HG02981 (cell line): Measurements from ENCODE around the gene ANKRD13B.

Source experiments
- ATAC-seq: cut with Tn5 transposase; IDR thresholded peaks from one replicate; pipeline ENCODE4 v1.9.1; 2021; ENCODE audit warnings: mild to moderate bottlenecking, moderate library complexity; ENCODE audit not compliant: unreplicated experiment

The ANKRD13B gene

GRCh38 chr17:29615492-29616299 lies 22.8 kb downstream of the ANKRD13B start:
- ATAC-seq: peak; percentile 52

- ATAC-seq: no peak
Observed at GRCh38 chr17:29616300-29617048, 23.5 kb downstream of the ANKRD13B start.

- ATAC-seq: peak; percentile 46
Observed at GRCh38 chr17:29617125-29617480, 24.2 kb downstream of the ANKRD13B start.

- no peak for ATAC-seq
Observed at GRCh38 chr17:29617481-29618271, 24.7 kb downstream of the ANKRD13B start.

GRCh38 chr17:29618272-29619065 lies 25.5 kb downstream of the ANKRD13B start:
- no peak for ATAC-seq

GRCh38 chr17:29619251-29619650 lies 26.3 kb downstream of the ANKRD13B start:
- ATAC-seq: no peak

GRCh38 chr17:29620271-29620670 lies 27.3 kb downstream of the ANKRD13B start:
- ATAC-seq: no peak

GRCh38 chr17:29620779-29621500 lies 28.0 kb downstream of the ANKRD13B start:
- no peak for ATAC-seq

GRCh38 chr17:29621751-29622194 lies 28.8 kb downstream of the ANKRD13B start:
- ATAC-seq: no peak

GRCh38 chr17:29622337-29623282 lies 29.7 kb downstream of the ANKRD13B start, which contains the start of gene CORO6:
Gene CORO6, minus strand, starts transcription at chr17:29622912. Its CDS starts 1,491 bp downstream, at chr17:29621421.
- peak; percentile 46 for ATAC-seq

GRCh38 chr17:29623283-29623647 lies 30.3 kb downstream of the ANKRD13B start:
- ATAC-seq: no peak

GRCh38 chr17:29624586-29624985 lies 31.7 kb downstream of the ANKRD13B start:
- no peak for ATAC-seq

GRCh38 chr17:29625037-29625750 lies 32.3 kb downstream of the ANKRD13B start:
- no peak for ATAC-seq

GRCh38 chr17:29627951-29628350 lies 35.0 kb downstream of the ANKRD13B start:
- no peak for ATAC-seq

GRCh38 chr17:29628644-29629043 lies 35.7 kb downstream of the ANKRD13B start:
- ATAC-seq: no peak

- no peak for ATAC-seq
Observed at GRCh38 chr17:29629839-29630238, 36.9 kb downstream of the ANKRD13B start.

- ATAC-seq: no peak
Observed at GRCh38 chr17:29630630-29631193, 37.8 kb downstream of the ANKRD13B start.

- no peak for ATAC-seq
Observed at GRCh38 chr17:29633886-29634285, 41.0 kb downstream of the ANKRD13B start.
